ENCODE measurements around the gene FCAMR.

The FCAMR gene

DNA sequence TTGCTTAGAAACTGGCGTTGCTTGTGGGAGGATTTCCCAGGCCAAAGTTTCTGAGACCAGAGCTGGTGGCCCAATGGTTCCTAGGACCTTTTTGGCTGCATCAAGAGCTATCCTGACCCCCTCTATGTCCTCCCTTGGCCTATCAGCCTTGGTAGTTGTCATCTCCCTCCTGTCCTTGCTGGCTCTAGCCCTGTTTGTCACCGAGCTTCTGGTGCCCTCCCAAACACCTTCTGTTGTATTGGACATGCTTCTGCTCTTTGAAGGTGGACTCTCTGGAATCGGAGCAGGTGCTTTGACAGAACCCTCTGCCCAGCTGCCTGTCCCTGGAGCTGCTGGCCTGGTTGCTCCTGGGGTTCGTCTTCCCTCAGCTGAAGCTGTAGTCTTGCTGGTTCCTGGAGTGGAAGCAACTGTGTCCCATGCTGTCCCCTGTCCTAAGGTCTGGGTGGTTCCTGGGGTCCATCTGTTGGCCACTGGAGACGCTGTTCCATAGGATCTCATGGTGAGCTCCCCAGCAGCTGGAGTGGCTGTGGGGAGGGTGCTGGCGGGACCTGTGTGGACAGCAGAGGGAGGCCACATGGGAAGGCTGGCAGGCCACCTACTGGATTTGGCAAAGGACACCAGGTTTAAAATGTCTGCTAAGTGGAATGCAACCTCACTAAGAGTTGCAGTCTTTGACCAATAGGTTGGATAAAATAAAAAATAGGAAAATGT, 9.4 kb downstream of the FCAMR start:
- no peak for TF ChIP-seq CTCF (IDR thresholded peaks at IDR 0.05; ENCODE audit: low read depth, low read length, missing control alignments)
- no peak overlapping the region for H3K4me3 ChIP-seq (ENCODE audit: low read depth, low read length)
- no peak for DNase-seq (ENCODE audit: low read depth)

- no peak for DNase-seq (ENCODE audit: low read depth)
- no peak for TF ChIP-seq CTCF (IDR thresholded peaks at IDR 0.05; ENCODE audit: low read depth, low read length, missing control alignments)
- H3K4me3 ChIP-seq (ENCODE audit: low read depth, low read length), result no peak overlapping the region
These were observed 12.1 kb downstream of the FCAMR start for GRCh38 chr1:206958144-206958543.

DNA sequence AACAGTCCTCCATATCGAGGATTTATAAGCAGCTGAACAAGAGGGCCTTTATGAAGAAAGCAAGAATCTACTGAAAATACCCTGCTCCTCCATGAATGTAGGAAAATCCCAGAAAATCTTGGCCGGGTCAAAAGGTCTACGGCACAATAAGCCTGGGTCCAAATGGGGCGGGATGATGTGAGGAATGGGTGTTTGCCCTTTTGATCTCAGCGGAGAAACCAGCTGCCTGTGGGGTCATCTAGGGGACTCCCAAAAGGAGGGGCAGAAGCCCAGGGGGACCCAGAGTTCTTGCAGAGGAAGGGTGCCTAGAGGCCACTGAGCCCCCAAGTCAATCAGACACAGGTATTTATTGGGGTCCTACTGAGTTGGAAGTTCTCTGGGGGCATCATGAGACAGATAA, 12.6 kb downstream of the FCAMR start:
- TF ChIP-seq CTCF (IDR thresholded peaks at IDR 0.05; ENCODE audit: low read depth, low read length, missing control alignments), result no peak
- DNase-seq (ENCODE audit: low read depth), result no peak
- H3K4me3 ChIP-seq (ENCODE audit: low read depth, low read length), result no peak overlapping the region

DNA sequence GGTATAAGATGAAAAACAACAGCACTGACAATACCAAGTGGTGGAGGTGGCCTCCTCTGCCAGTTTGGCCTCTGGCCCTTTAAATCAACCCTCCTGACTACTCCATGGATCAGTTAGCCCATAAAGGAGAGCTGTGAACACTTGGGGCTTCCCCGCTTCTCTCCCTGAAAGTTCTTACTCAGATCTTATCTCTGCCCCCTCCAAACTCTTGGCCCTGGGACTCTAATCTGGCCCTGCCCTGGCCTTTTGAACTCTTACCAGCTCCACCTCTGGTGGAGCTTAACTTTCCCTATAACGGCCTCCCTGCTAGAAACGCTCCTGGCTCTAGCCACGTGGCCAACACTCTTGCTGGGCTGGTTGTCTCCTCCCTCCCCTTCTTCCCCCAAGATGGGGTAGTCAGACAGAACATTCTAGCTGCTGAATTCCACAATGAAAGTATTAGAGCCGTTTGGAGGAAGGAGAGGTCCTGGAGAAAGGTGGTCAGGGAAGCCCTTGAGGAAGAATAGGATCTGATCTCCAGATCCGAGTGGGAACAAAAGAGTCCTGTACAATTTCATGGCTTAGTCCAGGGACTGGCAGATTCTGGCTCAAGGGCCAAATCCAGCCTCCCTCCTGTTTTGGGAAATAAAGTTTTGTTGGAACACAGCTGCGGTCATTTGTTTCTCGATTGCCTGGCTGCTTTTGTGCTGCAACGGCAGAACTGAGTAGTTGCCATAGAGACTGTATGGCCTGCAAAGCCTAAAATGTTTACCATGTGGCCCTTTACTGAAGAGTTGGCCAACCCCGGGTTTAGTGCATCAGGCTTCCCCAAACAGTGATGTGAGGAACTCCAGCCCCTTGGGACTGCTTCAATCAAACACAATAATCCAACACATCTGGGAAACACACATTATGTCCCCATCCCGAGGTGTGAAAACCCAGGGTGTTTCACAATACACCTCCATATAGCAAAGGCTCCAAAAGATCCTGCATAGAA, 14.5 kb downstream of the FCAMR start:
- no peak for DNase-seq (ENCODE audit: low read depth)
- H3K4me3 ChIP-seq (ENCODE audit: low read depth, low read length), result no peak overlapping the region
- no peak for TF ChIP-seq CTCF (IDR thresholded peaks at IDR 0.05; ENCODE audit: low read depth, low read length, missing control alignments)

- DNase-seq (ENCODE audit: low read depth), result no peak
- no peak overlapping the region for H3K4me3 ChIP-seq (ENCODE audit: low read depth, low read length)
- TF ChIP-seq CTCF (IDR thresholded peaks at IDR 0.05; ENCODE audit: low read depth, low read length, missing control alignments), result no peak
These were observed 15.6 kb downstream of the FCAMR start for GRCh38 chr1:206954459-206955342.

GRCh38 chr1:206953626-206954025, 16.6 kb downstream of the FCAMR start:
- H3K4me3 ChIP-seq (ENCODE audit: low read depth, low read length), result no peak overlapping the region
- DNase-seq (ENCODE audit: low read depth), result no peak
- TF ChIP-seq CTCF (IDR thresholded peaks at IDR 0.05; ENCODE audit: low read depth, low read length, missing control alignments), result no peak
